Measurements from ENCODE around the gene GLUD1. TPM values are rescaled to one million over a fixed set of nuclear protein-coding genes. Genes with fewer than 3 reads are reported as not detected.
"Not testable (repeated sequence)": the region's sequence is repeated elsewhere in the genome, so short reads cannot be mapped to it uniquely, and the experiment has no call there.

Gene GLUD1
- 96.5 TPM for polyA plus RNA-seq (2013, experiment 1 of 2)
- polyA plus RNA-seq (2013, experiment 2 of 2): 99.0 TPM

GRCh38 chr10:87094373-87095235 is at the start of gene GLUD1, which contains the start of gene SHLD2:
Gene GLUD1 (minus strand): TSS chr10:87094843. CDS start chr10:87094769, 74 bp downstream.
Gene SHLD2 (plus strand): TSS chr10:87095206. CDS start chr10:87151355, 56,149 bp downstream.
- Histone ChIP-seq H3K4me3 (ENCODE audit: extremely low read depth, insufficient read depth, low read length, poor library complexity, severe bottlenecking) (peak within 1 kb of the TSS; percentile 63), H3K4me1 (ENCODE audit: control insufficient read depth, insufficient read depth, low read length, poor library complexity, severe bottlenecking) (peaks cover 6% of the 10 kb centered on the region), H3K36me3 (ENCODE audit: control insufficient read depth, insufficient read depth, low read length) (peaks cover 9% of the 10 kb centered on the region), H3K9me3 (ENCODE audit: control insufficient read depth, low read length) (no peaks in the 10 kb centered on the region), H3K27ac (ENCODE audit: low read depth, low read length, severe bottlenecking) (peak within 1 kb of the TSS; percentile 96)
- WGBS, 2 experiments (ENCODE audit: insufficient coverage in 2 of 2): 0% methylated on average over 23 to 66 of the region's 111 CpGs

- not testable (repeated sequence) for H3K4me3 ChIP-seq (ENCODE audit: extremely low read depth, insufficient read depth, low read length, poor library complexity, severe bottlenecking); H3K27ac ChIP-seq (ENCODE audit: low read depth, low read length, severe bottlenecking); H3K4me1 ChIP-seq (ENCODE audit: control insufficient read depth, insufficient read depth, low read length, poor library complexity, severe bottlenecking); H3K36me3 ChIP-seq (ENCODE audit: control insufficient read depth, insufficient read depth, low read length); H3K9me3 ChIP-seq (ENCODE audit: control insufficient read depth, low read length)
- 93 to 100% methylated on average over 1 to 3 of the region's 6 CpGs for WGBS, 2 experiments (ENCODE audit: insufficient coverage in 2 of 2)
Observed at GRCh38 chr10:87143109-87143418, 48.4 kb upstream of the GLUD1 start.

DNA sequence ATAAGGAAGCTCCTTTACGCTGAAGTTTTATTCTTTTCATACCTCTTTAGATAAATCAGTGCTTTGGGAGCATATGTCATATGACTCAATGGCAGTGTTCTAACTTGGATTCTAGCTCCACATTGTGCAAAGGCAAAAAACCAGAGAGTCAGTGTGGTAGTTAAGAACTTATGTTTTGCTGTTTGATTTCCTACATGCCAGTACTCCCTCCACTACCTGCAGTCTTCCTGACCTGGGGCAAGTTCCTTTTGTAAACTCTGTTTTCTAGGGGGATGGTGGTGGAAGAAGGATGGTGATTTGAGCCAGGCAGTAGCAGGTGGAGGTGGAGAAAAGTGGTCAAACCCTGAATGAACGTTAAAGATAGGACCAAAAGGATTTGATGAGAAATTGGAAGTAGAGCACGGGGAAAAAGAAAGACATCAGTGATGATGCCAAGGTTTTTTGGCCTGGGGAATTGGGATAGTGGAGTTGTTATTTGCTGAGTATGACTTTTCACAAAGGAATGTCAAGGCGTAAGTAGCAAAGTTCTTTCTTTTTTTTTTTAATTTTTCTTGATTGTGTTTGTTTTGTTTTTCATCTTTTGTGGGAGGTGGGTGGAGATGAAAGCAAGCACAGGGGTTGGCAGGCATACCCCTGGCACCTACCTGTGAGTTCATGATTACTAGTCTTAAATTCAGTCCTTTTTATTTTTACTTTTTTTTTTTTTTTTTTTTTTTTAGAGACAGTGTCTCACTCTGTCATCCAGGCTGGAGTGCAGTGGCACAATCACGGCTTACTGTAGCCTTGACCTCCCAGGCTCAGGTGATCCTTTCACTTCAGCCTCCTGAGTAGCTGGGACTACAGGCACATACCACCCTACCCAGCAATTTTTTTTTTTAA is 47.8 kb upstream of the GLUD1 start:
- H3K4me3 ChIP-seq (ENCODE audit: extremely low read depth, insufficient read depth, low read length, poor library complexity, severe bottlenecking); H3K36me3 ChIP-seq (ENCODE audit: control insufficient read depth, insufficient read depth, low read length); H3K4me1 ChIP-seq (ENCODE audit: control insufficient read depth, insufficient read depth, low read length, poor library complexity, severe bottlenecking); H3K9me3 ChIP-seq (ENCODE audit: control insufficient read depth, low read length); H3K27ac ChIP-seq (ENCODE audit: low read depth, low read length, severe bottlenecking): not testable (repeated sequence)
- WGBS, 2 experiments (ENCODE audit: insufficient coverage in 2 of 2): 95 to 100% methylated on average over 2 of the region's 5 CpGs

DNA sequence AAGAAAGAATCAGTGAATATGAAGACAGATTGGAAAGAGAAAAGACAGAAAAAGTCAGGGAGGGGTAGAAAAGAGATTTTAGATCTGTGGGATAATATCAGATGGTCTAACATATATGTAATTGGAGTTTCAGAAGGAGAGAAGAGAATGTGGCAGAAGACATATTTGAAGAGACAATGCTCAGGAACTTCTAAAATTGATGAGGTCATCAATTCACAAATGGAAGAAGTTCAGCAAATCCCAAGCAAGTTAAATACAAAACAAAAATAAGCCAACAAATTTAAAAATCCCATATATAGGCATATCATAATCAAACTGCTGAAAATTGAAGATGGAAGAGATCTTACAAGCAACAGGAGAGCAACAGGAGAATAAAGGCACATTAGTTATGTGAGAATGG is 42.8 kb upstream of the GLUD1 start:
- H3K4me3 ChIP-seq (ENCODE audit: extremely low read depth, insufficient read depth, low read length, poor library complexity, severe bottlenecking); H3K36me3 ChIP-seq (ENCODE audit: control insufficient read depth, insufficient read depth, low read length); H3K9me3 ChIP-seq (ENCODE audit: control insufficient read depth, low read length); H3K4me1 ChIP-seq (ENCODE audit: control insufficient read depth, insufficient read depth, low read length, poor library complexity, severe bottlenecking); H3K27ac ChIP-seq (ENCODE audit: low read depth, low read length, severe bottlenecking): not testable (repeated sequence)

DNA sequence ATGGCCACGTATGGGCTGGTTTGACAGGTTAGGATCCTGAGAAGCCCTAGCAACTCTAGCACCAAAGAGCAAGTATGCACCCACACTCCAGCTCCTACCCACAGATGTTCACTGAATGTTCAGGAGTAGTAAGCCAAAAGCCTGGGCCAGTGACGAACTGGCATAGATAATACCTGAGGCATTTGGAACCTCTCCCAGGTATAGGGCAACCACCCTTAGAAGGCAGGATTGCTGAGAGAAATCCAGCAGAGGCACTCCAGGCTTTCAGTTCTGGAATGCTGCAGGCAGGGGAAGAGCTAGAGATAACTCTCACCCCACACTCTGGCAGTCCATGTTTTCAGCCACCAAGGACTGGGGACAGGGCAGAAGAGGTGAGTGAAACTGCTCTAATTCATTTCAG is 39.8 kb upstream of the GLUD1 start:
- H3K27ac ChIP-seq (ENCODE audit: low read depth, low read length, severe bottlenecking); H3K9me3 ChIP-seq (ENCODE audit: control insufficient read depth, low read length); H3K4me1 ChIP-seq (ENCODE audit: control insufficient read depth, insufficient read depth, low read length, poor library complexity, severe bottlenecking); H3K36me3 ChIP-seq (ENCODE audit: control insufficient read depth, insufficient read depth, low read length); H3K4me3 ChIP-seq (ENCODE audit: extremely low read depth, insufficient read depth, low read length, poor library complexity, severe bottlenecking): not testable (repeated sequence)
- WGBS, 2 experiments (ENCODE audit: insufficient coverage in 2 of 2): no CpG with 5 or more reads among the region's 2 CpGs

- H3K9me3 ChIP-seq (ENCODE audit: control insufficient read depth, low read length); H3K4me1 ChIP-seq (ENCODE audit: control insufficient read depth, insufficient read depth, low read length, poor library complexity, severe bottlenecking); H3K4me3 ChIP-seq (ENCODE audit: extremely low read depth, insufficient read depth, low read length, poor library complexity, severe bottlenecking); H3K36me3 ChIP-seq (ENCODE audit: control insufficient read depth, insufficient read depth, low read length); H3K27ac ChIP-seq (ENCODE audit: low read depth, low read length, severe bottlenecking): not testable (repeated sequence)
- WGBS, 2 experiments (ENCODE audit: insufficient coverage in 2 of 2): 100% methylated on average over 1 of the region's 2 CpGs; no CpG with 5 or more reads in 1 of the 2 experiments
Observed at GRCh38 chr10:87133936-87134335, 39.3 kb upstream of the GLUD1 start.

GRCh38 chr10:87132176-87132575 is 37.5 kb upstream of the GLUD1 start:
- not testable (repeated sequence) for H3K36me3 ChIP-seq (ENCODE audit: control insufficient read depth, insufficient read depth, low read length); H3K4me1 ChIP-seq (ENCODE audit: control insufficient read depth, insufficient read depth, low read length, poor library complexity, severe bottlenecking); H3K27ac ChIP-seq (ENCODE audit: low read depth, low read length, severe bottlenecking); H3K4me3 ChIP-seq (ENCODE audit: extremely low read depth, insufficient read depth, low read length, poor library complexity, severe bottlenecking); H3K9me3 ChIP-seq (ENCODE audit: control insufficient read depth, low read length)

DNA sequence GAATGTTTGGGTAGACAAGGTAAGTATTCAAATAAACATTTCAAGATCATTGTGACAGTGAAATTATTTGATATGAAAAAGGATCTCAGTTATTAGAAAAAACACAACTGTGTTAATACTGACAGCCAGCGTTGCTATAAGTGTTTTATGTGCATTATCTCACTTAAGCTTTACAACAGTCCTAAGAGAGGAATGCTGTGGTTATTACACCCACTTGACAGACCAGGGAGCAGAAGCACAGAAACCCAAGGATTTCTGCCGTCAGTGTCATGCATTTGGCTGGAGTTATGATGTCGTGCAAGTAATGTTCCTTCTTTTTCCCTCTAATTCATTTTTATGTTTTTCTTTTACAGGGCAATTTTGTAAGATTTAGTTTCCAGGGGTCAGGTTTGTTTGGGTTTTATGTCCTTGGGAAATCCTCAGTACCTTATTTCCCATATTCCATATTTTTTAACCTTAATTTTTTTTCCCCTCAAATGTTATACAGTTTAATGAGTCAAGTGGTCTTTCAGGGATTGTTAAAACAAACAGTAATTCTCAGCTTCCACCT is 33.0 kb upstream of the GLUD1 start:
- H3K9me3 ChIP-seq (ENCODE audit: control insufficient read depth, low read length); H3K27ac ChIP-seq (ENCODE audit: low read depth, low read length, severe bottlenecking); H3K4me3 ChIP-seq (ENCODE audit: extremely low read depth, insufficient read depth, low read length, poor library complexity, severe bottlenecking); H3K36me3 ChIP-seq (ENCODE audit: control insufficient read depth, insufficient read depth, low read length); H3K4me1 ChIP-seq (ENCODE audit: control insufficient read depth, insufficient read depth, low read length, poor library complexity, severe bottlenecking): not testable (repeated sequence)
- no CpG with 5 or more reads among the region's 3 CpGs for WGBS, 2 experiments (ENCODE audit: insufficient coverage in 2 of 2)

GRCh38 chr10:87127048-87127447 is 32.4 kb upstream of the GLUD1 start:
- not testable (repeated sequence) for H3K4me1 ChIP-seq (ENCODE audit: control insufficient read depth, insufficient read depth, low read length, poor library complexity, severe bottlenecking); H3K27ac ChIP-seq (ENCODE audit: low read depth, low read length, severe bottlenecking); H3K4me3 ChIP-seq (ENCODE audit: extremely low read depth, insufficient read depth, low read length, poor library complexity, severe bottlenecking); H3K9me3 ChIP-seq (ENCODE audit: control insufficient read depth, low read length); H3K36me3 ChIP-seq (ENCODE audit: control insufficient read depth, insufficient read depth, low read length)
- no CpG with 5 or more reads among the region's 2 CpGs for WGBS, 2 experiments (ENCODE audit: insufficient coverage in 2 of 2)

- H3K27ac ChIP-seq (ENCODE audit: low read depth, low read length, severe bottlenecking); H3K4me3 ChIP-seq (ENCODE audit: extremely low read depth, insufficient read depth, low read length, poor library complexity, severe bottlenecking); H3K9me3 ChIP-seq (ENCODE audit: control insufficient read depth, low read length); H3K4me1 ChIP-seq (ENCODE audit: control insufficient read depth, insufficient read depth, low read length, poor library complexity, severe bottlenecking); H3K36me3 ChIP-seq (ENCODE audit: control insufficient read depth, insufficient read depth, low read length): not testable (repeated sequence)
- no CpG with 5 or more reads among the region's 4 CpGs for WGBS, 2 experiments (ENCODE audit: insufficient coverage in 2 of 2)
Observed at GRCh38 chr10:87123351-87123750, 28.7 kb upstream of the GLUD1 start.

GRCh38 chr10:87119029-87119428 is 24.4 kb upstream of the GLUD1 start:
- H3K9me3 ChIP-seq (ENCODE audit: control insufficient read depth, low read length); H3K27ac ChIP-seq (ENCODE audit: low read depth, low read length, severe bottlenecking); H3K36me3 ChIP-seq (ENCODE audit: control insufficient read depth, insufficient read depth, low read length); H3K4me1 ChIP-seq (ENCODE audit: control insufficient read depth, insufficient read depth, low read length, poor library complexity, severe bottlenecking); H3K4me3 ChIP-seq (ENCODE audit: extremely low read depth, insufficient read depth, low read length, poor library complexity, severe bottlenecking): not testable (repeated sequence)
- WGBS, 2 experiments (ENCODE audit: insufficient coverage in 2 of 2): no CpG with 5 or more reads among the region's 1 CpG

Data from mesodermal cell (in vitro differentiated cells).